Smooth muscle cell (in vitro differentiated cells): Measurements from ENCODE around the gene UNCX. TPM values are rescaled to one million over a fixed set of nuclear protein-coding genes. Genes with fewer than 3 reads are reported as not detected.

Experiments used
- DNase-seq: peaks from one replicate; lab custom pipeline; 2025; ENCODE audit not compliant: unreplicated experiment; lab: John Stamatoyannopoulos, UW
- H2AFZ ChIP-seq: fragments of 200-600 bp; sonication (generic); 2 replicates; pipeline ENCODE4 v1.6.0; 2016; ENCODE audit warnings: antibody characterized with exemption, low read depth, mild to moderate bottlenecking
- H3F3A ChIP-seq: fragments of 200-600 bp; sonication (generic); 2 replicates; pipeline ENCODE4 v1.6.0; 2017; ENCODE audit warnings: antibody characterized with exemption, low read depth
- H3K27ac ChIP-seq: fragments of 200-600 bp; sonication (generic); 2 replicates; pipeline ENCODE4 v1.5.1; 2016; ENCODE audit warnings: low read depth, mild to moderate bottlenecking
- H3K27me3 ChIP-seq: fragments of 200-600 bp; sonication (generic); 2 replicates; pipeline ENCODE4 v1.6.1; 2016; ENCODE audit warnings: low read depth, mild to moderate bottlenecking
- H3K36me3 ChIP-seq: fragments of 200-600 bp; sonication (generic); 2 replicates; pipeline ENCODE4 v1.5.1; 2016; ENCODE audit warnings: low read depth
- H3K4me1 ChIP-seq: fragments of 200-600 bp; sonication (generic); 2 replicates; pipeline ENCODE4 v1.5.1; 2016; ENCODE audit warnings: low read depth
- H3K4me2 ChIP-seq: fragments of 200-600 bp; sonication (generic); 2 replicates; pipeline ENCODE4 v1.6.0; 2016; ENCODE audit warnings: mild to moderate bottlenecking
- H3K4me3 ChIP-seq: fragments of 200-600 bp; sonication (generic); 2 replicates; pipeline ENCODE4 v1.5.1; 2016; ENCODE audit warnings: mild to moderate bottlenecking
- H3K79me2 ChIP-seq: fragments of 200-600 bp; sonication (generic); 2 replicates; pipeline ENCODE4 v1.6.0; 2016; ENCODE audit warnings: low read depth, mild to moderate bottlenecking
- H3K9ac ChIP-seq: fragments of 200-600 bp; sonication (generic); 2 replicates; pipeline ENCODE4 v1.6.0; 2016; ENCODE audit warnings: low read depth
- H3K9me3 ChIP-seq: fragments of 200-600 bp; sonication (generic); replicated peaks from 2 replicates; pipeline ENCODE4 v1.5.1; 2016; ENCODE audit warnings: low read depth
- H4K20me1 ChIP-seq: fragments of 200-600 bp; sonication (generic); 2 replicates; pipeline ENCODE4 v1.6.0; 2016; ENCODE audit warnings: low read depth
- WGBS: methylation state at CpG from one replicate; pipeline ENCODE4 v1.1.7; 2016; ENCODE audit warnings: low lambda C conversion rate; 5-methylcytosine and 5-hydroxymethylcytosine counted together
- polyA plus RNA-seq: library from polyadenylated mRNA; unstranded; fragments of >200 nt; fragmentation: Nextera tagmentation; extraction: Ambion mirVana; gene quantifications from 2 replicates; pipeline ENCODE4 v1.2.1, GENCODE V29; 2016
- total RNA-seq: library from RNA; depleted of rRNA; stranded (reverse); fragments of >200 nt; gene quantifications from 2 replicates; pipeline ENCODE4 v1.2.3, GENCODE V29; 2014
- TF ChIP-seq, protein P1 (sequence below): fragments of 200-600 bp; sonication (generic); IDR thresholded peaks from 2 replicates; pipeline ENCODE4 v1.5.1; 2017; ENCODE audit warnings: borderline replicate concordance, mild to moderate bottlenecking, antibody characterized with exemption; ENCODE audit not compliant: insufficient read depth, poor library complexity, severe bottlenecking

UNCX gene
- total and polyA plus RNA-seq, 2 experiments from 2014 or later: not detected

DNA sequence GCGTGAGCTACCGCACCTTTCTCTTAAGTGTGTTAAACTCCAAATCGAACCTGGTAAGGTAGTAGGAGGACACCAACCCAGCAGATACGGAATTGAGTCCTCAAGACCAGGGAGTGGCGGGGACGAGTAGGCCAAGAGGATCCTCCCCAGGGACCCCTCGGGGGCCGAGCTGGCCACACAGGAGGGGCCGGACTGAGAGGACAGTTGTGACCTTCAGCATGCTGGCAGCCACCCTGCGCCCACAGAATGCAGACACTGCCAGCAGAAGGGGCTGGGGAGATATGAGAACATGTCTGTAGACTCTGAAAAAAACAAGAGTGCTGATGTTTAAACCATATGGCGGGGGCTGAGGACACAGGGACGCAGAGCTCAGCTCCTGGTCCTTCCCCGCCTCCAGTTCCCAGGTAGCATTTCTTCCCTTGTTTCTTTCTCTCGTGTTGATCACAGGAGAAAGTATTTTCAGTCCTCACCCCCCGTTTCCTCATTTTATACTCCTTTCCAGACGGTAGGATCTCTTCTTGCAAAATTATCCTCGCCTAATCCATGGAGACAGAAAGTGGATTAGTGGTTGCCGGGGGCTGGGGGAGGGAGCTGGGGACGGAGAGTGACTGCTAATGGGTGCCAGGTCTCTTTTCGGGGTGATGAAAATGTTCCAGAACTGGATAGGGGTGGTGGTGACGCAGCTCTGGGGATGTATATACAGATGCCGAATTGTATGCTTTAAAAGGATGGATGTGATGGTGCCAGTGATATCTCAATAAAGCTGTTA, 11.5 kb upstream of the UNCX start:
- Histone ChIP-seq H3K4me1 (peaks cover 6% of the 10 kb centered on the region), H3K9me3 (no peaks in the 10 kb centered on the region), H3K36me3 (no peaks in the 10 kb centered on the region), H2AFZ (no peak overlapping the region), H3K4me2 (no peak overlapping the region), H4K20me1 (no peaks in the 10 kb centered on the region), H3K79me2 (no peaks in the 10 kb centered on the region), H3K4me3 (no peak overlapping the region), H3K27ac (no peak overlapping the region), H3K27me3 (peaks cover 84% of the 10 kb centered on the region), H3F3A (no peaks in the 10 kb centered on the region), H3K9ac (no peak overlapping the region)
- no peak for DNase-seq
- TF ChIP-seq, protein P1, sequence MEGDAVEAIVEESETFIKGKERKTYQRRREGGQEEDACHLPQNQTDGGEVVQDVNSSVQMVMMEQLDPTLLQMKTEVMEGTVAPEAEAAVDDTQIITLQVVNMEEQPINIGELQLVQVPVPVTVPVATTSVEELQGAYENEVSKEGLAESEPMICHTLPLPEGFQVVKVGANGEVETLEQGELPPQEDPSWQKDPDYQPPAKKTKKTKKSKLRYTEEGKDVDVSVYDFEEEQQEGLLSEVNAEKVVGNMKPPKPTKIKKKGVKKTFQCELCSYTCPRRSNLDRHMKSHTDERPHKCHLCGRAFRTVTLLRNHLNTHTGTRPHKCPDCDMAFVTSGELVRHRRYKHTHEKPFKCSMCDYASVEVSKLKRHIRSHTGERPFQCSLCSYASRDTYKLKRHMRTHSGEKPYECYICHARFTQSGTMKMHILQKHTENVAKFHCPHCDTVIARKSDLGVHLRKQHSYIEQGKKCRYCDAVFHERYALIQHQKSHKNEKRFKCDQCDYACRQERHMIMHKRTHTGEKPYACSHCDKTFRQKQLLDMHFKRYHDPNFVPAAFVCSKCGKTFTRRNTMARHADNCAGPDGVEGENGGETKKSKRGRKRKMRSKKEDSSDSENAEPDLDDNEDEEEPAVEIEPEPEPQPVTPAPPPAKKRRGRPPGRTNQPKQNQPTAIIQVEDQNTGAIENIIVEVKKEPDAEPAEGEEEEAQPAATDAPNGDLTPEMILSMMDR: no peak
- WGBS: 50% methylated on average over 22 of the region's 22 CpGs

DNA sequence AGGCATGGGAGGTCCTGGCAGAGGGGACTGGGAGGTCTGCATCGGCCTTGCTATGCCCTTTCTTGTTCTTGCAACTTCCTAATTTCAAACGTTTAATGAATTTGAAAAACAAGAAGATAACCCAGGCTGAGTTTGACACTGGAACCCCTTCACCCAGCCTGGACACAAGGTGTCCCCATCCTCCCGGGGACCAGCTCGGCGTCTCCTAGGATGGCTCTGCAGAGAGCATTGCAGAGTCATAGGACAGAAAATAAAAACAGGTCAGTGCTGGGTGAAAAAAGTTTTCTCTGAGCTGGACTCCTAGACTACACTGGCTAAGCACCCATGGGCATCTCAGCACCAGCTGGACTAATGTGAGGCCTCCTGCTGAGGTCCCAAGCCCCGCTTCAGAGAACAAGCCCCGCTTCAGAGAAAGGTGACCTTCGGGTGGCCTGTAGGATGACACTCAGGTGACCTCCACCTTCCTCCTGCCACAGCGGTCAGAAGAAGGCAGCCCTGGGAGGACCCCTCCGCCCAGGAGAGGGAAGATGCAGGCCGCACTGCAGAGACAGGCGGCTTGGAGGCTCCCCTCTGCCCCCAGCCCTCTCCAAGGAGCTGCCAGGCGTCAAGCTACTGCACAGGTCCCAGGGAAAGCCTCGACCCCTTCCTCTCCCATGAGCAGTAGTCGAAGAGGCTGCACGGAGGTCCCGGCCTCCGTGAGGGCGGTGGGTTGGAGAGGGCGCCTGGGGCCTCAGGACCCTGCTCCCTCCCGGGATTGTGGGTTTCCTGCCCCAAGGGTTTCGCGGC, 9.3 kb upstream of the UNCX start:
- DNase-seq: no peak
- H3K9ac ChIP-seq: no peak overlapping the region
- no peaks in the 10 kb centered on the region for H3F3A ChIP-seq
- no peaks in the 10 kb centered on the region for H3K79me2 ChIP-seq
- H3K4me1 ChIP-seq: peaks cover 14% of the 10 kb centered on the region
- TF ChIP-seq, protein P1: no peak
- H3K9me3 ChIP-seq: no peaks in the 10 kb centered on the region
- H3K4me2 ChIP-seq: no peak overlapping the region
- 27% methylated on average over 23 of the region's 23 CpGs for WGBS
- H4K20me1 ChIP-seq: no peaks in the 10 kb centered on the region
- H3K36me3 ChIP-seq: no peaks in the 10 kb centered on the region
- H3K4me3 ChIP-seq: no peak overlapping the region
- no peak overlapping the region for H3K27ac ChIP-seq
- H2AFZ ChIP-seq: no peak overlapping the region
- peaks cover 99% of the 10 kb centered on the region for H3K27me3 ChIP-seq

DNA sequence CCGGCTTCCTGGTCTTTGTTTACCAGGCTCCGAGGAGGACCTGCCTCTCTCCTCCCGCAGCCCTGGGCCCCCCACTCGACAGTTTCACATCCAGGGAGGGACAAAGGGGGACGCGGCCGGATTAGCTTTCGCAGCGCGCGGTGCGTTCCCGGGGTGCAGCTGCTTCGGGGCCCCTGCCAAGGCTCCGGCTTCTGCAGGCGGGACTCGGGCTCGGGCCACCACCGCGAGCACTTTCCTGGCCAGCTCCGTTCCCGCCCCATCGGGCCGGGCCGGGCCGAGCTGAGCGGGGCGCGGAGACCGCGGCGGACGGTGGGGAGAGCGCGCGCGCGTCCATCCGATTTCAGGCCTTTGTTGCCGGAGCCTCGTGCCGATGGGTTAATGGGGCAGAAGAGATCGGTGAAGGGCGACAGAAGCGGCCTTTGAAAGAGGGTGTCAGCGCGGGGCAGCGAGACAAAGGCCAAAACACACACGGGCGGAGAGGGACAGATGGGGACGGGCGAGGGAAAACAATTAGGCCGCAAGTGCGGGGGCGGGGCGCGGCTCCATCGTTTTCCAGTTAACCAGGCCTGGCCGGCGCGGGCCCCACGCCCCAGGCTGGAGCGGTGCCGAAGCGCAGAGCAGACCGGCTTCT, 8.5 kb upstream of the UNCX start:
- Histone ChIP-seq H3K4me3 (no peak overlapping the region), H3K27me3 (peaks cover 99% of the 10 kb centered on the region), H3K4me2 (no peak overlapping the region), H3K4me1 (peaks cover 14% of the 10 kb centered on the region), H3K79me2 (no peaks in the 10 kb centered on the region), H3K9ac (no peak overlapping the region), H3F3A (no peaks in the 10 kb centered on the region), H4K20me1 (no peaks in the 10 kb centered on the region), H3K36me3 (no peaks in the 10 kb centered on the region), H2AFZ (no peak overlapping the region), H3K9me3 (no peaks in the 10 kb centered on the region), H3K27ac (no peak overlapping the region)
- DNase-seq: no peak
- TF ChIP-seq, protein P1: no peak
- 4% methylated on average over 50 of the region's 66 CpGs for WGBS
